NCI-H128 (cell line): ENCODE results near the gene CEP290.
"Not testable (repeated sequence)": the region's sequence is repeated elsewhere in the genome, so short reads cannot be mapped to it uniquely, and the experiment has no call there.

Source experiments
- DNase-seq: peaks from one replicate; lab custom pipeline; 2025; ENCODE audit not compliant: unreplicated experiment; lab: John Stamatoyannopoulos, UW

Gene CEP290

DNA sequence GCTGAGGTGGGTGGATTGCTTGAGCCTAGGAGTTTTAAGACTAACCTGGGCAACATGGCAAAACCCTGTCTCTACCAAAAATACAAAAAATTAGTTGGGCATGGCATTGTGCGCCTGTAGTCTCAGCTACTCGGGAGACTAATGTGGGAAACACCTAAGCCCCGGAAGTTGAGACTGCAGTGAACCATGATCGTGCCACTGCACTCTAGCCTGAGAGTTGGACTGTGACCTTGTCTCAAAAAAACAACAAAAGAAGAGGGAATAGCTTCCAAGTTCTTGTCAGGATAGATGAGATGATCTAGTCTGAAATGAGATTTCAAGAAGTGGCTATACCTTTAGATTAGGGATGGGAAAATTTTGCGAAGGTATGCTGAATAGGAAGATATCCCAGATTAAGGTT lies 97.9 kb downstream of the CEP290 start:
- DNase-seq = no peak

DNA sequence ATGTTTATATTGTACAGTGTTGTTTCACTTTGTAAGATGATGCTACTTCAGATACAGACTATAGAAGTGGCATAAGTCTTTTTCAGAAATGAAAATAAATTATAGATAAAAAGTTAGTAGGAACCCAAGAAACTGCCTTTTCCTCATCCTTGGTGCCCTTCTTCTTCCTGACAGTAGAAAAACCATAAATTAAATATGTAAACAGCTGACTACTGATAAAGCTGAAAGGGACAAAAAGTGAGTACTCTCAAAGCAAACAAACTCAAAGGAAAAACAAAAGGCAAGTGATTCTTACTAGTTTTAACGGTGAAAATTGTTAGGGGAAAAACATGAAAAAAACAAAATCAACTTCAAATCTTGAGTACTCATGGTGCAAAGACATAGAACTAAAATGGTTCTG lies 104.1 kb downstream of the CEP290 start:
- no peak for DNase-seq

DNA sequence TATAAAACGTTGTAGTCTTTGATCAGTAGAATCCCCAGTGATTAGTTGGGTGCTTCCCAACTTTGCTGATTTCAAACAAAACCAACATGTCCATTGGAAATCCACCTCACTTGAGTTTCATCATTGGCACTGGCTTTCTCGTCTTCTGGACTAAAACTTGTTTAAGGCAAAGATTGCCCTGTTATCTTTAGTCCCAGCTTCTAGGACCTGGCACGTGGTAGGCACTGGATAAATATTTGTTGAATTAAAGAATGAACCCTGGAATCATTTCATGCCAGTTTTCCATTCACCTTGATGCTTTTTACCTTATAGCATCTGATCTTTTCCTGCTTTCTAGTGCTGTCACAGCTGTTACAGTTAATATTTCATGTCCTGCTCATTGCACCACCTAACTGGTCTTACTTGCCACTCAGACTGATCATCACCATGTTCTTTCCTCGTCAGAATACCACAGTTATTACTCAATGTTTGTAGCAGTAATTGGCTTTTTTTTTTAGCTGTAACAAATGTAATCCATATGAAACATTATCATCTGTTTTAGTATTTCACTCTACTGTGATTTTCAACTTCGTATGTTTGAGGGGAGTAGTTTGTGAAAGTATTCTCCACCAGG lies 105.4 kb downstream of the CEP290 start:
- no peak for DNase-seq

DNA sequence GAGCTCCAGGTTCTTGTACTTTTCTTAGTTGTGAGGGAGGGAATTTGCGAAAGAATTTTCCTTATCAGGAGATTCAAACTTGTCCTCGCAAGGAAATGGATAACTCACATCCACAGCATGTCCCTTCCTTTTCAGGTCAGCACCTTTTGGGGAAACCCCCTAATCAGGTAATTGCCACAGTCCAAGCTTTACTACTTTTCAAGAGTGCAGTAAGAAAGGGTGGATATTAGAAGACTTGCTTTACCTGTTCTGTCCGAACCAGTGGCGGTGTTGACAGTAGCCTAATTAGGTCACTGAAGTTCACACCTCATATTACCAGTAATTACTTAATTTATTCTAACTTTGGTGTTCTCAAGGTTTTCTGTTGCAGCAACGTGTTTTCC lies 106.0 kb downstream of the CEP290 start:
- no peak for DNase-seq

DNA sequence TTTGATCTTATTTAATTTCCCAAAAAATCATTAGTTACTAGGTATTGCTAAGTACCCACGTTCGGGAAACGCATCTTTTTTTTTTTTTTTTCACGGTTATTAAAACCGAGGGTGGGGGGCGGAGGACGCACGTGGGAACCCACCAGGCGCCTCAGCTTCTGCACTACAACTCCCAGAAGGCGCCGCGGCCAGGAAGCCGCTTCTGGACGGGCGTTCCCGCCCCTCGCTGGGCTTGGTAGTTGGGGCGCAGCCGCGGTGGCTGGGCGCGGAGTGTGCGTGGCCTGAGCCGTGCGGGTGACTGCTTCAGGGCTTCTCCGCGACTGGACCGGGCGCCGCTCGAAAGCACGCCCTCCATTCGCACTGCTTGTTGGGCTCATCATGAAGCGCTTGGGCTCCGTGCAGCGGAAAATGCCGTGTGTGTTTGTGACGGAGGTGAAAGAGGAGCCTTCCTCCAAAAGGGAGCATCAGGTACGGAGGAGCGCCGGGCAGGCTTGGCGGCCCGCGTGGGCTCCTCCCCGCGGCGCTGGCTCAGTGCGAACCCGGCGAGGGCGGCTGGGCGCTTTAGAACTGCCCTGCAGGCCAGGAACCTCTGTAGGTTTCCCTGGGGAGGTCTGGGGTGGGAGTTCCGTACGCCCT lies 106.5 kb downstream of the CEP290 start:
- DNase-seq = peak; percentile 67

DNA sequence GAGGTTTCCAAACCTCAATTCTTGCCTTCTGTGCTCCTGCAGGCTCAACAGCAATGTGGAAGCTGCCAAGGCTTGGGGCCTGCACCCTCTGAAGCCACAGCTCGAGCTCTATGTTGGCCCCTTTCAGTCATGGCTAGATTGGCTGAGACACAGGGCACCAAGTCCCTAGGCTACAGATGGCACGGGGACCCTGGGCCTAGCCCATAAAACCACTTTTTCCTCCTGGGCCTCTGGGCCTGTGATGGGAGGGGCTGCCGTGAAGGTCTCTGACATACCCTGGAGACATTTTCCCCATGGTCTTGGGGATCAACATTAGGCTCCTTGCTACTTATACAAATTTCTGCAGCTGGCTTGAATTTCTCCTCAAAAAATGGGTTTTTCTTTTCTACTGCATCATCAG lies 110.7 kb downstream of the CEP290 start:
- not testable (repeated sequence) for DNase-seq

DNA sequence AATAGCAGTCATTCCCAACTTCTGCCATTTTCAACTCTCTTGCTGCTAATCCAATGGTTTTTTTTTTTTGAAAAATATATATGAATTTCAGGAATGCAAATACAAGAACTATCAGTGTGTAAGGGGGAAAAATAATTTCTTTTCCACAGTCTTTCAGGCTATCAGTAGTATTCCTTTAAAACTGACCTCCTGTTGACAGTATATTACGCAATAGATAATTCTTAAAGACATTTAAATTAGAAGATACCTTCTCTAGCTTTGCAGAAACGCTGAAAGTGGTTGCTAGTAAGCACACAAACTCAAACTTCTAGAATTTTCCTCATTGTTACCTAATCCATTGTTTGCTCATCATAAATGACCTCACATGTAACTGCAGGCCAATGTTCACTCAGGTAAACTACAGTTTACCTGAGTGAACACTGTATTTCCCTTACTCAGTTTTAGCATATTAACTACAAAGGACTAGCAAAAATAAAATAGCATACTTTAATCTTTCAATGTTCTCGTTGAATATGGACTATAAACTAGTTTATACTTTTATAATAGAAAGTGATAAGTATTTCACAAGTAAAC lies 112.7 kb downstream of the CEP290 start, which contains the start of gene C12orf50:
Gene C12orf50 (minus strand): TSS at position 309 of the 573 bp plus-strand sequence. CDS start 2,439 bp downstream, outside the sequence.
- no peak for DNase-seq

DNA sequence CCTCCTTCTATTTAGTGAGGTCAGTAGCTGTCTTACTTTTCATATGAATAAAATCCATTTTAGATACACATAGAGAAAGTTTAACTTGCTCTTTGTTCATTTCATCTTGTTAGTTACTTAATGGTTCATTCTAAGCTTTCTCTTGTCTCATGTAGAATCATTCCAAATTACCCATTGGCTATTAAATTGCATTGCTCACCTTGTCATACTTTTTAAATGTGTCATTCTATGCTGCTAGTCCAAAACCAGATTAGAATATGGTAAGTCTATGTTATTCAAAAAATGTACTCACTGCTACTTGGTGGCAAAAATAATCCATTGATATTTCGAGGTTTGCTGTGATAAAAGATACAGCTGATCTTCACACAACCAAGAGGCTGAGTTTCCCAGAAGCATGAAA lies 115.7 kb downstream of the CEP290 start:
- no peak for DNase-seq

DNA sequence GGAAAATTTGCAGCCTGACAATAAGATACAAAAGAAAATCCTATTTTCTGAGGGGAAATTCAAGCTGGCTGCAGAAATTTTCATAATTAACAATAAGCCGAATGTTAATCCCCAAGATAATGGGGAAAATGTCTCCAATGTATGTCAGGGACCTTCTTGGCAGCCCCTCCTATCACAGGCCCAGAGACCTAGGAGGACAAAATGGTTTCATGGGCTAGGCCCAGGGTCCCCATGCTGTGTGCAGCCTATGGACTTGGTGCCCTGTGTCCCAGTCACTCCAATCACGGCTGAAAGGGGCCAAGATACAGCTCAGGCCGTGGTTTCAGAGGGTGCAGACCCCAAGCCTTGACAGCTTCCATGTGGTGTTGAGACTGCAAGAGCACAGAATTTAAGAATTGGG lies 123.9 kb downstream of the CEP290 start:
- DNase-seq = no peak

DNA sequence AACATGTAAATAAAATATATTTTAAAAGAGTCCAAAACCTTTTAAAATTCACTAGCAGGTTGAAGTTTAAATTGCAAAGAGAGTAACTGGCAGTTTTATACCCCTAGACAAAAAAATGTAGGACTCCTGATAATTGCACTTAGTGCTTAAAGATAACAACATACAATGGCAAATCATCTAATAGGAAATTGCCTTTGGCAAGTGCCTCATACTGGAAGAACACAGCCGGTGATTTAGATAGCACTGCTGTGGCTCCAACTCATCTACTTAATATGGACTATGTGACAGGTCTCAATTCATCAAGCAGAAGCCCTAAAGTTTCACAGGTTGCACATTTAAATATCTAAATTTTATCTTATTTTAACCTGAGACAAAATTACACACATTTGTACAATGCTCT lies 126.1 kb downstream of the CEP290 start:
- no peak for DNase-seq

DNA sequence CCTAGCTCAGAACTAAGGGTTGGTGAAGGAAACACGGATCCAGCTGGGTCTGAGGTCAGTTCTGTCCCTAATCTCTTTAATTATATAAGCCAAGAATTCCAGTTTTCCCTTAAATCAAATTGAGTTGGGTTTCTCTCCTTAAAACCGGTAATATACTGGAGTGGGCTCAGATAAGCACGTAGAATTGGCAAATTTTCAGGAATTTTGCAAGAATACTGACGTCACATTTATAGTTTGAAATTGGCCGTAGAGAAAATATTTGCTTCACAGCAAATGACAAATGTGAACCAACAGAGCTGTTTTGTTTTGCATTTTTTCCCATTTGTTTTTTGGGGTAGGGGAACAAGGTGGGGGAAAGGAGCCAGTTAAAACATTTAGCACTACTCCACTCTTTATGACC lies 130.1 kb downstream of the CEP290 start:
- no peak for DNase-seq

DNA sequence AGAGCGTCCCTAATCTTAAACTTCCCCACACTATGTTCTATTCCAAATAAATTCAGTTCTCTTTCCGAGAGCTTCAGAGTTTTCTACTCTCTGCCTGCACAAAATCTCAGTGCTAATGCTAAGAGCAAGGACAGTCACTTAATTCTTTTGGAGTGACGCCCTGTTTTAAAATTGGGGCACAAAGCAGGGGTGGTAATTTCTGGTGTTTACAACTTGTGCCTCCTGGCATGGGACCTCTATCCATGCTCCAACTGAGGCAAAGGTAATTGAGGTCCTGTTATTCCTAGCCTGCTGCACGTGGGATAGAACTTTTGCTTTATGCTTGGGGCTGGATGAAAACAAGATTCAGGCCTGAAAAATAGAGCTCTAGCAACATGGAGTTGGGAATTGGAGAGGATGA lies 135.5 kb downstream of the CEP290 start:
- DNase-seq = no peak

DNA sequence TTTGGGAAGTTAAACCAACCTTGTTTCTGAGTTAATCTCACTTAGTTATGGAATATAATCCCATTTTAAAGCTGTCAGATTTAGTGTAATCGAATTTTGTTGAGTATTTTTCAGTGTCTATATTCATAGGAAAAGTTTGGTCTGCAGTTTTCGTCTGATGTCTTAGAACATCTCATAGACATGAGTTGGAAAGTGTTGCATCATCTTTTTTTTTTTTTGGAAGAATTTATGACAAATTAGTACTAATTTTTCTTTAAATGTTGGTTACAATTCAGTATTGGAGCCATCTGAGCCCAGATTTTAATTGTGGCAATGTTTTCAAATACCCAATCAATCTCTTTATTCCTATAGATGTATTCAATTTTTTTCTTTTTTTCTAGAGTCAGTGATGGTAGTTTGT lies 140.6 kb downstream of the CEP290 start:
- DNase-seq = no peak
